Caco-2 (cell line): ENCODE measurements around the gene CNIH3. TPM values are rescaled to one million over a fixed set of nuclear protein-coding genes. Genes with fewer than 3 reads are reported as not detected.

Experiments
- BruUV-seq: library from RNA; stranded (reverse); fragments of 400-500 nt; replicated peaks from 2 replicates; lab custom pipeline; 2021; lab: Mats Ljungman, UMichigan
- CTCF ChIA-PET: fragments of 300-600 bp; sonication (Branson Sonifier 250); formaldehyde crosslinking; loops from one replicate; lab custom pipeline; 2022; ENCODE audit warnings: antibody characterized with exemption; lab: Charles Lee
- POLR2A ChIA-PET: fragments of 300-600 bp; sonication (Branson Sonifier 250); formaldehyde crosslinking; loops from one replicate; lab custom pipeline; 2022; ENCODE audit warnings: antibody characterized with exemption; lab: Charles Lee
- DNase-seq, 2 experiments: peaks; one replicate each; pipeline versions ENCODE4 v3.0.0 to v3.0.0-alpha.2; 2020 to 2022
- H3K27me3 ChIP-seq: replicated peaks from 2 replicates; pipeline ENCODE4 v1.6.0; 2011; ENCODE audit warnings: low read length; ENCODE audit not compliant: control insufficient read depth, insufficient read depth
- H3K36me3 ChIP-seq: 2 replicates; pipeline ENCODE4 v1.5.1; 2011; ENCODE audit warnings: low read length; ENCODE audit not compliant: control insufficient read depth, insufficient read depth
- H3K4me1 ChIP-seq: fragments of 250-450 bp; sonication (Bioruptor Pico); 2 replicates; pipeline ENCODE4 v1.5.1; 2020; ENCODE audit warnings: mild to moderate bottlenecking
- H3K4me3 ChIP-seq: 2 replicates; pipeline ENCODE4 v1.5.1; 2011; ENCODE audit warnings: low read depth, mild to moderate bottlenecking, control low read depth, low read length
- H3K9me3 ChIP-seq: fragments of 250-450 bp; sonication (Bioruptor Pico); 2 replicates; pipeline ENCODE4 v1.5.1; 2020; ENCODE audit warnings: mild to moderate bottlenecking, moderate library complexity
- H3K27ac Mint-ChIP-seq: one replicate; pipeline ENCODE4 v1.8.0; 2022; ENCODE audit warnings: mixed read lengths; ENCODE audit not compliant: unreplicated experiment
- H3K27me3 Mint-ChIP-seq: one replicate; pipeline ENCODE4 v1.8.0; 2022; ENCODE audit warnings: mixed read lengths; ENCODE audit not compliant: insufficient read depth, unreplicated experiment
- H3K36me3 Mint-ChIP-seq: one replicate; pipeline ENCODE4 v1.8.0; 2022; ENCODE audit warnings: mild to moderate bottlenecking, mixed read lengths; ENCODE audit not compliant: insufficient read depth, unreplicated experiment
- H3K4me1 Mint-ChIP-seq: one replicate; pipeline ENCODE4 v1.8.0; 2022; ENCODE audit warnings: low read depth, mixed read lengths; ENCODE audit not compliant: unreplicated experiment
- H3K4me3 Mint-ChIP-seq: one replicate; pipeline ENCODE4 v1.8.0; 2022; ENCODE audit warnings: mild to moderate bottlenecking, moderate library complexity, mixed read lengths; ENCODE audit not compliant: unreplicated experiment
- H3K9me3 Mint-ChIP-seq: one replicate; pipeline ENCODE4 v1.8.0; 2022; ENCODE audit warnings: mixed read lengths; ENCODE audit not compliant: unreplicated experiment
- CTCF ChIP-seq, 2 experiments: fragments of 200-600 bp in 1 of 2; IDR thresholded peaks; 1 replicate in 1 of 2; 2 replicates in 1 of 2; pipeline versions ENCODE4 v1.5.1 to v1.8.0; 2011 to 2022; ENCODE audit warnings: antibody characterized with exemption in 1 of 2, control low read depth in 1 of 2, inconsistent platforms in 1 of 2, low read depth in 1 of 2, low read length in 1 of 2, mild to moderate bottlenecking in 1 of 2, moderate library complexity in 1 of 2; ENCODE audit not compliant: insufficient read depth in 1 of 2, severe bottlenecking in 1 of 2, unreplicated experiment in 1 of 2
- intact Hi-C: fragments of 100-400 bp; cut with micrococcal nuclease; formaldehyde crosslinking; loops from one replicate; pipeline ENCODE4 v1.10.0; 2022; ENCODE audit not compliant: unreplicated experiment
- total RNA-seq: library from RNA; stranded (reverse); gene quantifications from 2 replicates; pipeline ENCODE4 v1.2.3, GENCODE V29; 2022

Gene CNIH3
- total RNA-seq, 1 experiment from 2014 or later: 2.2 TPM

DNA sequence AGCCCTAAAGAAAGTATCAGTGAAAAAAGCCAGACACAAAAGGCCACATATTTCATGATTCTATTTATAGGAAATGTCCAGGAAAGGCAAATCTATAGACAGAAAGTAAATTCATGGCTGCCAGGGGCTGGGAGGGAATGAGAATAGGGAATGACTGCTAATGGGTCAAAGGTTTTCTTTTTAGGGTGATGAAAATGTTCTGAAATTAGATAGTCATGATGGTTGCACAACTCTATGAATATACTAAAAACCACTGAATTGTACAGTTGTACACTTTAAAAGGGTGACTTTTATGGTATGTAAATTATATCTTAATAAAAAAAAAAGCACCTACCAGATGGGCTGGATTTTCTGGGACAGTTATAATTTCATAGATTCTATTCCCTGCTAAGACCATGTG is 114.8 kb downstream of the CNIH3 start:
- peaks cover 6% of the 10 kb centered on the region for H3K4me1 Mint-ChIP-seq
- Histone ChIP-seq H3K4me1 (no peaks in the 10 kb centered on the region), H3K4me3 (no peak overlapping the region), H3K27me3 (no peaks in the 10 kb centered on the region; the same call in 1 of the 2 replicates), H3K9me3 (no peaks in the 10 kb centered on the region), H3K36me3 (no peaks in the 10 kb centered on the region)
- no peak overlapping the region for H3K4me3 Mint-ChIP-seq
- POLR2A ChIA-PET: no interaction called here
- no peak for TF ChIP-seq CTCF (IDR thresholded peaks at IDR 0.05; ENCODE audit: insufficient read depth in 1 of 2, low read depth in 1 of 2, low read length in 1 of 2, severe bottlenecking in 1 of 2, unreplicated experiment in 1 of 2)
- no peak for DNase-seq
- H3K9me3 Mint-ChIP-seq: no peaks in the 10 kb centered on the region
- H3K27ac Mint-ChIP-seq: no peak overlapping the region
- BruUV-seq: no TSS peak
- intact Hi-C loops: no loop called here
- CTCF ChIA-PET: no interaction called here
- peaks cover 3% of the 10 kb centered on the region for H3K27me3 Mint-ChIP-seq
- no peaks in the 10 kb centered on the region for H3K36me3 Mint-ChIP-seq

DNA sequence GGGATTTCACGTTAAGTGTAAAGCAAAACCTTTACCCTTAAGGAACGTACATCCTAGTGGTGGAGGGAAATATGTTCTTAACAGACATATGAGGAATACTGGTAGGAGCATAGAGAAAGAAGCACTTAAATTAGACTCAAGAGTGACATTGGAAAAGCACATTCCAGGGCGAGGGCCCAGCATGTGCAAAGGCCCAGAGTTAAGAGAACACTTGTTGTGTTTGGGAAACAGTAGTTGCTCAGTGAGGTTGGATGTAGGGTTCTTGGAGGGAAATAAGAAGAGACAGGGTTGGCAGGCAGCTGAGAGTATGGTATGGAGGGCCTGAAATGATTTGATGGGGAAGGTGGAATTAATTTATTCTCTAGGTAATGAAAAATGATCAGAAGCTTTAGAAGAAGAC is 115.5 kb downstream of the CNIH3 start:
- Mint-ChIP-seq H3K9me3 (no peaks in the 10 kb centered on the region), H3K27ac (no peak overlapping the region), H3K27me3 (no peaks in the 10 kb centered on the region), H3K4me3 (no peak overlapping the region), H3K36me3 (no peaks in the 10 kb centered on the region), H3K4me1 (peaks cover 6% of the 10 kb centered on the region)
- Histone ChIP-seq H3K9me3 (no peaks in the 10 kb centered on the region), H3K4me3 (no peak overlapping the region), H3K36me3 (no peaks in the 10 kb centered on the region), H3K4me1 (no peaks in the 10 kb centered on the region), H3K27me3 (no peaks in the 10 kb centered on the region; the same call in 1 of the 2 replicates)
- no TSS peak for BruUV-seq
- POLR2A ChIA-PET: no interaction called here
- intact Hi-C loops: no loop called here
- TF ChIP-seq CTCF (IDR thresholded peaks at IDR 0.05; ENCODE audit: insufficient read depth in 1 of 2, low read depth in 1 of 2, low read length in 1 of 2, severe bottlenecking in 1 of 2, unreplicated experiment in 1 of 2): no peak
- CTCF ChIA-PET: no interaction called here
- no peak for DNase-seq

GRCh38 chr1:224732377-224733026 is 116.4 kb downstream of the CNIH3 start:
- intact Hi-C loops: no loop called here
- no peak for DNase-seq
- ChIA-PET CTCF (no interaction called here), POLR2A (no interaction called here)
- Mint-ChIP-seq H3K4me3 (no peak overlapping the region), H3K9me3 (no peaks in the 10 kb centered on the region), H3K27ac (no peak overlapping the region), H3K27me3 (no peaks in the 10 kb centered on the region), H3K36me3 (no peaks in the 10 kb centered on the region), H3K4me1 (peaks cover 6% of the 10 kb centered on the region)
- H3K4me1 ChIP-seq: no peaks in the 10 kb centered on the region
- no peaks in the 10 kb centered on the region for H3K36me3 ChIP-seq
- no peaks in the 10 kb centered on the region; the same call in 1 of the 2 replicates for H3K27me3 ChIP-seq
- no peaks in the 10 kb centered on the region for H3K9me3 ChIP-seq
- no peak for TF ChIP-seq CTCF (IDR thresholded peaks at IDR 0.05; ENCODE audit: insufficient read depth in 1 of 2, low read depth in 1 of 2, low read length in 1 of 2, severe bottlenecking in 1 of 2, unreplicated experiment in 1 of 2)
- no peak overlapping the region for H3K4me3 ChIP-seq
- no TSS peak for BruUV-seq
